Activated T-helper 1 cell treated with Interleukin-2 at 50 U/mL for 16 hours (primary cell): ENCODE data around the gene KRT82.
"Not testable (repeated sequence)": the region's sequence is repeated elsewhere in the genome, so short reads cannot be mapped to it uniquely, and the experiment has no call there.

Experiments
- DNase-seq: peaks from one replicate; pipeline ENCODE4 v3.0.0-alpha.2; 2020; ENCODE audit warnings: low read depth

KRT82 gene

DNA sequence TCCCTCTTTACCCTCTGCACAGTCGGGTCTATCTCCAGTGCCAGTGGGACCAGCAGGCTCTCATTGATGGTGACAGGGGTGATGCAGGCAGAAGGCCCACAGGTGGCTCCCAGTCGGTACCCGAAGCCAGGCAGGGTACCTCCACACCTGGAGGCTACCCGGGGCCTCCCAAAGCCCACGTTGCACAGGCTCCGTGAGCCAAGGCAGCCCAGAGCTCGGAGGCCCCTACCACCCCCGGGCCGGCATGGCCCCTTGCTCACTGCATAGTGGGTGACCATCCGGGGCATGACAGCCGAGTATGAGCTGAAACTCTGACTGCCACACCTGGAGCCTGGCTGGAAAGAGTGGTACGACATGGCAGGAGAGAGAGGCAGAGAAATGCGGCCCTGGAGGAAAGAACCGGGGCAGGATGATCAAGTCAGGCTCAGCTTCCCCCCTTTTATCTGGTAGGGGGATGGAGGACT, at the start of gene KRT82:
Gene KRT82 (minus strand): TSS at position 414 of the 464 bp plus-strand sequence. CDS start 58 bp downstream, at position 356.
- DNase-seq: no peak

DNA sequence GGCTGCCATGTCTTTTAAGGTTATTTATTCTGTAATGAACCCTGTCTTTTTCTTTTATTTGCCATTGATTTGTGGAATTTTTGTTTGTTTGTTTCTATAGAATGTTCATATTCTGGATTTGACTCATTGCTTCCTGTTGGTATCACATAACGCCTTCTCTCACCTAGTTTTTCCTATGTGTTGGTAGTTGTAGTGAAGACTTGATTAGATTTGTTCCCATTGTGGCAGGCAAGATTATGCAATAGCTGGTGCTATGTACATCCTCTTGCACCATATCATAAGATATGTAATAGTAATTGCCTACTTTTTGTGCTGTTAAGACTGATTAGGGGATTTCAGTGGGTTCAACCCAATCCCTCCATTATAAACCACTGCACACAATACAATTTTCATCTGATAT, 49.7 kb upstream of the KRT82 start:
- no peak for DNase-seq

DNA sequence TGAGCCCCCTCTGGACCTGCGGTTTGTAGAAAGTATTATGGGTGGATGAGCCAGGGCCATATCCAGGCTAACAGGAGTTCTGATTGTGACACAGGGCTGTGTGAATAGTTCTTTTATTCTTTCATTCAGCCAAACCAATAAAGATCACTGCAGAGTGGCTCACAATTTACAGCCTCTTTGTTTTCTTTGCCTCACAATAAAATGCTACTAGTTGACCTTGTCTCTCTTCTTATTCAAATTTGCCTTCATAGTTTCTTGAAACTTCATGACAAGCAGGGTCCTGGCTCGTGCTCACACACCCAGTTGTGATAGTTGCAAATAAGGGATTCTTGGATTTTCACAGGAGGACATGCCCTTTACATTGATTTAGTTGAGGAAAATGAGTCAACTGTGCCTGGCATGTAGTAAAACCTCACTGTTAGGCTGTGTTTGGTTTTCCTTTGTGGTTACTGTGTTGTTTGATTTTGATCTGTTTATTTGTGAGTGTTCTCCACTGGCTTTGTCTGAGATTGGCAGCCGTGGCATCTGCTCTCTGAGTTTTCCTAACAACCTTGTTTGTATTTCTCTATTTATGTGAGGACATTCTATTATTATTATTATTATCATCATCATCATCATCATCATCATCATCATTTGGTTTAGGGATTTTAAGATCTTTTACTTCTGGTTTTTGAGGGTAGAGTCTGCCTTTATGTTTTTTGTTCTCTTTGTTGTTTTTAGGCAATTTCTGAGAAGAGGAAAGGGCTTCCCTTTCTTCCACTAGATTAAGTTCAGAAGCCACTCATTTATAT, 48.5 kb upstream of the KRT82 start:
- DNase-seq: no peak

DNA sequence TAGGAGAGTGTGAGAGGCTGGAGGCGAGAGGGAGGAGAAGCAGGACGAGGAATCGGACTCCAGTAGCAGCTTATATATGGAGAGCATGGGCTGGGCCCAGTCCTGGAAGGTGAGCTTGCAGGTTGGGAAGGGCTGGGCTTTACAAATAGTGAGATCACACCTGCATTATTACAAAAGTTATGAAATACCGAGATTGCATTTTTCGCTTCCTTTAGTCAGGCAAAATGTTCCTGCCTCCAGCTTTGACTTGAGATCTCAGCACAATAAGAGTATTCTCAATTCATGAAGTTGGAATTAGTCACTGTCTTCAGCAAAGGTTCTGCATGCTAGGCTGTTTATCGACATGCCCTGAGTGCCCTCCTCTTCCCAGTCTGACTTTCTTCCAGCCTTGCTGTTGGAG, 46.0 kb upstream of the KRT82 start, which contains the start of gene KRT6B:
Gene KRT6B (minus strand): TSS at position 46 of the 400 bp plus-strand sequence. CDS start 68 bp downstream, outside the sequence.
- DNase-seq: no peak

DNA sequence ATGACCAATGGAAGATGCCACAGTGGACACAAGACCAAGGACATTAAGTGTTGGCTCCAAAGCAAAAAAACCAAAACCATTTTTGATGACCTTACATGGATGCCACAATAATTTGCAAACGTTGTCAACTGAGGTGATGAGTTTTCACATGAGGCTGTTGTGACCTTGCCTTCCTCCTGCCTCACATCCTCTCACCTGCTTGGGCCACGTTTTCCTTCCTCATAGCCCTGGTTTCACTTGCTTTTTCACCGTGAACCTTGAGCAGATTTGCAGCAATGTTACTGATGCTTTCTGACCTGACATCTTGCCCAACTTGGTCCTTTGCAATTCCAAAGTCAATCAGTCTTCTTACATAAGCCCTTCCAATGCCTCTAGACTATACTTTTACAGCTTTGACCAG, 42.1 kb upstream of the KRT82 start:
- DNase-seq: no peak

DNA sequence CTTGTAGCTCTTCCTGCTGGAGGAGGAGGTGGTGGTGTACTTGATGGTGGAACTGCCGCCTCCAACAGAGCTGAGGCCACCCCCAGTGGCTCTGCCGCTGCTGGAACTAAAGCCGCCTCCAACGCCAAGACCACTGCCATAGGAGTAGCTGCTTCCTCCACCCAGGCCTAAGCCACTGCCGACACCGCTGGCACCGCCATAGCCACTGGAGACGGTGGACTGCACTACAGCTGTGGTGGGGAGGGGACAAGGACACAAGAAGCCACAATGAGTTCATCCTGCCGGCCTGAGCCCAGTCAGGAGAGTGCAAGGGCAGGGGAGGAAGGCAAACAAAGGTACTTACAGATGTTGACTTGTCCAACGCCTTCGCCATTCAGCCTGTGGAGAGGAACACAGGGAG, 41.1 kb upstream of the KRT82 start:
- not testable (repeated sequence) for DNase-seq

DNA sequence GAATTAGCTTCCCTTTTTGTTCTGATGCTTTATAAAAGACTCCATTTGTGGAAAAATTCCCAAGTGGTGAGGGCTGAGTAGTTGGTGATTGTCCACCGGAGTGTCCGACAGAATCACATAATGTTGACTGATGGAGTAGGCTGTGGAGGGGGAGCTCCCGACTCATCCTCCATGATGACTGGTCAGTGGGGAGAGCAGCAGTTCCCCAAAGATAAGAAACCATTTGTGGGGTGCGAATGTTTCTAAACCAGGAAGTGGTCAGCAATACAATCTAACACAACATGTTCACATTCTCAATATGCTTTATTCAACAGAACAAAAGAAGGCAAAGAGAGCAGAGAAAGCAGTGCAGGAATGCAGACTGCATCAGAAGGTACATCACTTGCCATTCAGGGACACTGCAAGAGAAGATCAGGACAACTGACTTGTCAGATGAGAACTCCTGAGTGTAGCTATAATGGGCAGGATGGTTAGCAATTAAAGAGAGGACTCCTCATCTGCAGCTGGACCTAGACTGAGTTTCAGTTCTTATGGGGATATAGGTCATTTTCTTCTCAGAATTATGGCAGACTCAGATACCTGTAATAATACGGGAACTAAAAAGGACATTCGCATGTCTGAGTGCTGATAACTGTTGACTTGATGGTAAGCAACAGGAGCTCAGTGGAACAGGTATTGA, 40.4 kb upstream of the KRT82 start:
- no peak for DNase-seq

DNA sequence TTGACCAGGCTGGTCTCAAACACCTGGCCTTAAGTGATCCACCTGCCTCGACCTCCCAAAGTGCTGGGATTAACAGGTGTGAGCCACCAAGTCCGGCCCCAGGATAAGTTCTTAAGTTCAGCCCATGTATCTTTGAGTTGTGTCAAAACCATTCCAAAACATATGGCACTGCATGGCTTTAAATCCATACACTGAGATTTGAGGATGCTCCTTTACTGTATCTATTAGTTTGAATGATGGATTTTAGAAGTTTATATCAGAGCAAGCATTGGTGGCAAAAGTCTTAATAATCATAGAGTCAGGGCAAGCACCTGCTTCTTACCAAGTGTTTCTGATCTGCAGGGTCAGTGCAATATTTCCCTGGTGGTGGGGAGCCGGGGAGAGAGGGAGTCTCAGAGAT, 39.7 kb upstream of the KRT82 start:
- DNase-seq: no peak

DNA sequence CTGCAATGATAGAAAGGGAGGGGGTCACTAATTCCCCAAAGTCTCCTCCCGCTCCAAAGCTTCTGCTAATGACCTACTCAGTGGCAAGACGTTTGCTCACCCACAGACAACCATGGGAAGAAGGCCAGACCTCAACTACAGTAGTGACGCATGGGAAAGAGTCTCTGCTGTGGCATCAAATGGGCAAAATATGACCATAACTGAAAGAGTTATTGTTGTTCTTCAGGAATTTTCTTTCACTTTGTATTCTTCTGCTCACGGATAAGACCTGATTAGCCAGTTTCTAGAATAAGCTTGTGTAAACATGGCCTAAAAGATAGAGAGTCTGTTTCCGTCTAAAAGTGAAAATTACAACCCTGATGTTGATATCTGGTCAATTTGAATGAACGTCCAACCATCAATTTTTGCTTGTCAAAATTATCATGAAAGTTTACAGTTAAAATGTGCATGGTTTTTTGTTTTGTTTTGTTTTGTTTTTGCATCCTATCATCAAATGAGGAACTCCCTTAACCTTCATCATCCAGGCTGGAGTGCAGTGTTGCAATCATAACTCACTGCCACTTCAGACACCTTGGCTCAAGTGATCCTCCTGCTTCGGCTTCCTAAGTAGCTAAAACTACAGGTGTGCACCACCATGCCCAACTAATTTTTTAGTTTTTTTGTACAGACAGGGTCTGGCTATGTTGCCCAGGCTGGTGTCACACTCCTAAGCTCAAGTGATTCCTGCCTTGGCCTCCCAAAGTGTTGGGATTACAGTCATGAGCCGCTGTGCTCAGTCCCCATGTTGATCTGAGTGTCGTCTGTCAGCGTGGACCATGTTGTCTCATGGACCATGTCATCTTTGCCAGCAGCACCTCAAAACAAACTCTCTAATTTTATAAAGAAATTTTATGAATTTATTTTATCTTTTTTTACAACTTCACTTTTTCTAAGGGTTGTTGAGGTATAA, 38.8 kb upstream of the KRT82 start:
- DNase-seq: no peak

DNA sequence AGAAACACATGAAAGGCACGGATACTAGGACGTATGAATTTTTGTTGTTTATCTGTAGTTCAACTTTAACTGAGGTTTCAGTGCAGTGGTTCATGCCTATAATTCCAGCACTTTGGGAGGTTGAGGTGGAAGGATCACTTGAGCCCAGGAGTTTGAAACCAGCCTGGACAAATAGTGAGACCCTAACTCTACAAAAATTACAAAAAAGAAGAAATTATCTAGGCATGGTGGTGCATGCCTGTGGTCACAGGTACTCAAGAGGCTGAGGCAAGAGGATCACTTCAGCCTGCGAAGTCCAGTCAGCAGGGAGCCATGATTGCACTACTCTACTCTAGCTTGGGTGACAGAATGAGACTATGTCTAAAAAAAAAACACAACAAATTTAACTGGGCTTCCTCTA, 37.8 kb upstream of the KRT82 start:
- no peak for DNase-seq

DNA sequence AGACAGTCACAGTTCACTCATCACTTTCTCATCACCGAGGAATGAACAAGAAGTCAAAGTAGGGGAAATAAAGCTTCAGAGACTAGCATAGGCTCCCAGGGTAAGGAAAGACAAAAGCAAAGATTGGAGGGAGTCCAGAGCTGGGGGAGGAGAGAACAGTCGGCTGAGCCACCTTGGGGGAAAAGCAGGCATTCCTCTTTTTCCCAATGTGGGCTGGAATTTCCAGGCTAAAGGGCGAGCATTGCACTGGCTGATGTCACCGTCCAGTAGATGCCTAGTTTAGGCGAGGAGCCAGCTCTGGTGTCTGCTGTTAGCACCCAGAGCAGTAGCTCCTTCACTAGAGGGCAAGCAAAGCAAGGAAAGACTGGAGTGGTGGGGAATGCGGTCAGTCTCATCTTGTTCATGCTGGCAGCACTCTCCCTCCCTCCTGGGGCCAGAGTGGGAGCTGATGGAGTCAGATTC, 36.5 kb upstream of the KRT82 start:
- no peak for DNase-seq

DNA sequence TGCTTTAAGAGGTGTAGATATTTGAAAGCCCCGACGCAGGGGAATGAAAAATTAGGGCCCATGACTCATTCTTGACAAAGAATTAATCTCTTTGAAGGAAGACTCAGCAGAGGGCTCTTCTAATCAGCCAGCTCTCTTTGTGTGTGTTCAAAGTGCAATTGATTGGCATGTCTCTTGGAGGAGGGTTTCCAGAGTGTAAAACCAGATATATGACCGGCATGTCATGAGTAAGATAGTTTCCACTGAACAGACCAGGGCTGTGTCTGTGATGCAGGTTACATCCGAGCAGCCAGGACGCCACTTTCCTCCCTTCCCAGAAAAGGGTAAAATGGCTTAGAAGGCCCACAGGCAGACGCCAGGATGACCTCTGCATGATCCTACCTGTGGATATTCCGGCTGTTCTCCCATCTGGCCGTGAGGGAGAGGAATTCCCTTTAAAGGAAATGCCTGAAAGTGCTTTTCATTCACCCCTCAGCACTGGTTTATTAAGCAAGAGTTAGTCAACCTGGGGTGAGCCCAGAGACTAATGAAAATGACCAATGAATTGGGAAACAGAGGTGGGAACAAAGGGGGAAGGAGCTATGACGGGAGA, 35.3 kb upstream of the KRT82 start:
- no peak for DNase-seq

DNA sequence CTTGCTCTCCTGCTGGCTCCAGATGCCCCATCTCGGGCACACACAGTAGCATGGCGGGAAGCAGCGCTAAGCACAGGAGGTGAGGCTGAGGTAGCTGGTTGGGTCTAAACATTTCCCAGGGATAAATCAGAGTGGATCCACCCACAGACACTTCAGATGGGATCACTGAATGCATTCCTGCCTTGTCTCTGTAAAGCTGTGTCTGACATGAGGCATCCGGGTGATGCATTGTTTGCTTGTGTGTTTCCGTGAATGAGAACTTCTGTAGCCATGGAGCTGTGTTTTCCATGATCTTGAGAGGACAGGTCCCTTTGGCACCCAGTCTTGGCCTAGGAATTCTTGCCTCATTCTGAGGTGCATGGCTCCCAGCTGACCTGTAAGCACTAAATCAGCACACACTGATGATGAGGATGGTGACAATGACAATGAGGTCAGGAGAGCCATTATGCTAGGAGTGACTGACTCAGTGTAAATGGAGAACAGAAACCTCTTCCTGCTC, 34.7 kb upstream of the KRT82 start:
- DNase-seq: no peak

DNA sequence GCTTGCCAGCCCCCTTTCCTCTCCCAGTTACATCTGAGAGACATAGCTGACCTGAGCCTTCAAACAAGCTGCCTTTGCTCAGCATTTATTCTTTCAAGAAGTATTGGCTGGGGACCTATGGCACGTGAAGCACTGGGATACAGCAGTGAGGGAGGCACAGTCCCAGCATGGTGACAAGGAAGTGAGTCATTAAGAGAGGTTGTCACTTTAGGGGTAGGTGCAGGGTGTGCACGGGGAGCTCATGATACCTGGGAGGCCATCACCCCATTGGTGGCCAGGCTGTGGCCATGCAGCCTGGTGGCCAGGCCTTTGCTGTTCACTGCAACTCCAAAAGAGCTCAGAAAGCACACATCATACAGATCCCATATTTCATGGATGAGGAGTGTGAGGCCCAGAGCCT, 33.7 kb upstream of the KRT82 start:
- no peak for DNase-seq

DNA sequence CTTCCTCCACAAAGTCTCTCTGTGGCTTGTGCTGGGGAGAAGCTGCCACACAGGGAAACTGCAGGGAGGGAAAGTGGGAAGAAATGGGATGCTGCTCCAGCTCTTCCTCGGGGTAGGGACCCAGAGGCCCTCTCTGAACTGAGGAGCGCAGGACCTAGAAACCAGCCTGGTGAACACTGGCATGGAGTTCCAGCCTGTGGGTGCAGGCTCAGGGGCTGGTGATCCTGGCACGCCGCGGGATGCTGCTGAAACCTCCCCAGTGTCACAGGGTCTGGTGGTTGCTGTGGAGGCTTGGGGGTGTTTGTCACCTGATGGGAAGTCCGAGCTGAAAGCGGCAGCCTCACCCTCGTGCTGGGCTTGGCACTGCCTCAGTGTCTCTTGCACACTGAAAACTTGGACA, 33.3 kb upstream of the KRT82 start:
- DNase-seq: no peak

DNA sequence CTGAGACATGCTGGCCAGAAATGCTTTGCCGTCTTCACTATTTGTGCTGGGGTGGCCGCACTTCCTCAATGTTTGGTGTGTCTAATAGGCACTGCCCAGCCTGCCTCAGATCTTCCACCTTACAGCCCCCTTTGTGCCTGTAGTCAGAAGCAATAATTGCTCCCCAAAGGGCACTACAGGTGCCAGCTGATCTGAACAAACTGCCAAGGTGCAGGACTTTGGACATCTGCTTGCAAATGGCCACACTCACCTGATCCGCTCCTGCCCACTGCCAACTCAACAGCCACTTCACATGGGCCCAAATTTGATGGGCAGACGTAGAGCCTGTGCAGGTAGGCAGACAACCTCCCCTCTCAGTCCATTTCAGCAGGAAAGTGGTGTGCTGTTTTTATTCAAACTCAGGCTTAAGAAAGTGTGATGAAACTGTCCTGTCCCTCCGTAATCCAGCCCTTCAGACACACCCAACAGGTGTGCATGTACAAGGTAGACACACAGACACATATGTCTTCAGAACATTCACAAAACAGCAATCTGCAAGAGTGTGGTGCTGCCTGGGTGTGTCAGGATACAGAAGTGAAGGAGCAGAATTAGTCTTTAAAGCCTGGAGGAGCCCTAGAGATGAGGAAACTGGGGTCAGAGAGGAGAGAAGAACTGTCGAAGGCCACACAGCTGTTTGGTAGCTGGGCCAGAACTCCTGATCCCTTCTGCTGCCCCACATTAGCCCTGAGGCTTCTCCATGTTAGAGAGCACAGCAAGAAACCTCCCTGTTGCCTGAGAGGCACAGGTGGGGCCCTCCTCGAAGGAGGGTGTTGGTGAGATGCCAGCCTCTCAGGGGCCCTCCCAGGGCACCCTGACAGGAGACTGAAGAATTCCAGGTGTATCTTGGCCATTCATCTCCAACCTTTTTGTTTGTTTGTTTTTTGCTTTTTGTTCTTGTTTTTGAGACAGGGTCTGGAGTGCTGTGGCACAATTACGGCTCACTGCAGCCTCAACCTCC, 32.5 kb upstream of the KRT82 start:
- no peak for DNase-seq

DNA sequence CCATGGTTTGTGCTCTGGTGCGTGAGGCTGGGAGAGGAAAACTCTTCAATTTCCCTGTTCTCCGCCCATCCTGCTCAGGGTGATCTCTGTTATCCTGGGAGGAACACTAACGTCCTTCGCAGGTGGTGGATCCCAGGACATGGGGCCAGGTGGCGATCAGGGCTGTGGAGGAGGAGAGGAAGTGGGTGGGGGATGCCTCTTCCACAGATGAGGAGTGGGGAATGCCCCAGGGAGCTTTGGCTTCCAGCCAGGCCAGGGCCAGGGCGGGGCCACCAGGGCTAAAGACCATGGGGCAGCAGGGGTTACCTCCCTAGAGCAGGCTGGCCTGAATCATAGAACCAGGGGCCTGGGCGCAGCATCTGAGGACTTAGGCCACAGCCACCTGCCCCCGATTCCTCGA, 31.4 kb upstream of the KRT82 start:
- DNase-seq: no peak

DNA sequence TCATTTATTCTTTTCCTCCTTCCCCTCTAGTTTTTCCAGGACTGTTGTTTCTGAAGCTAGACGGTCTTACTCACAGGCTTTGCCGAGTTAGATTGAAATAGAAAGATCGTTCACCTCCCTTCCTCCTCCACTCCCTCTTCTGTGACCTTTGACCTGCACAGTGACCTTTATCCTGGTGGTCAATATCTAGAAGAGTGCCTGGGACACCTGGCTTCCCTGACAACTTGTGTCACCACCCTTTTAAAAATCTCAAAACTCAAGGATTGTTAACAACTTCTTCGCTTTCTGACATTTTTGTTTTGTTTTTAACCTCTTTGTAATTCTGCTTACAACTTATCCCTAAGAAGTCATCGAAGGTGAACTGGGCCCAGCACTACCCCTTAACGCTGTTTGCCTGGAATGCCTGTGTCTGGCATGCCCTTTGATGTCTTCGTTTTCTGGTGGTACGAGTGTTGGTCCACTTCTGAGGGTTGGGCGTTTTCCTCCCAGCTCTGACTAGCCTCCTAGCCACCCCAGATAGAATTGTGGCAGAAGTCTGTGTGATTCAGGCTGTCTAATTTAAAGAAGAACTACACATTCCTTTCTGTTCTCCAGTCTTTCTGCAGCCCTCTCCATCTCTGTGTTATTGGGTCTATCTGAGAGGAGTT, 30.8 kb upstream of the KRT82 start:
- no peak for DNase-seq

DNA sequence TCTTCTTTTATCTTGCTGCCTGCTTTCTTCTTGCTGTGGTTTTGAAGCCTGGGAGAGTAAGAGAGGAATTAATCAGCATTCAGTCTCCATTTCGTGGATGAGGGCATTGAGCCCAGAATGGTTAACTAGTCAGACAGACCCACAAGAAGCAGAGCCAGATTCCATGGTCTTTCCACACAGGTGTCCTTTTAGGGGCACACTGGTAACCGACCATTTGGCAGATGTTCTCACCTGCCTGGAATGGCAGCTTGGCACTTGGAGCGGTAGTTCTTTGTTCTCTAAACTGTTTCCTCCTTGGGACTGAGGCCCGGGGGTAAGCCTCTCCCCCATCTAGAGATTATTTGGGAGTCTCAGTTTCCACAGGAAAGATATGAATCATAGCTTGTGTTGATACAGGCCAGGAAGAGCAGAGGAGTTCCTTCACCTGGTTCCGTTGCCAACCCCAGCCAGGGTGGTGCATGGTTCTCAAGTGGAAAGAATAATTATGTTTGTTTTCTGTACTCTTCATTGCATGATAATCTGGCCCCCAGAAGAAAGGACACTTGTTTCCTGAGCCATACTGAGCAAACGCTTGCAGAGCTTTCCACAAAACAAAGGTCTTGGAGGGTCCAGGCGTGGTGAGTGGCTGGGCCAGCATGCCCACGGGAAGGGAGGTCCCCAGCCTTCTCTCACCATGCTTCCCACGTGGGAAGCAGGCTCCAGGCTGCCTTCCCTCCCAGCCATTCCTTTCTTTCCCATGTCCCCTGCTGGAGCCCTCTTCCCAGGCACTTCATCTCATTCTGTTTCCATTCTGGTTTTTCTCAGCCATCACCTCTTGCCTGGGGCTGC, 30.1 kb upstream of the KRT82 start:
- DNase-seq: no peak
